Hindlimb muscle (tissue), 1 donor: ENCODE results near the gene PPP1R14D. TPM values are rescaled to one million over a fixed set of nuclear protein-coding genes. Genes with fewer than 3 reads are reported as not detected.

Experiments
- DNase-seq: peaks from one replicate; pipeline ENCODE4 v3.0.0-alpha.2; 2013
- polyA plus RNA-seq: library from polyadenylated mRNA; unstranded; fragments of 120-200 nt; gene quantifications from one replicate; pipeline ENCODE4 v1.2.1, GENCODE V29; 2013; ENCODE audit not compliant: insufficient read length

The PPP1R14D gene
- polyA plus RNA-seq, 1 donor = not detected

DNA sequence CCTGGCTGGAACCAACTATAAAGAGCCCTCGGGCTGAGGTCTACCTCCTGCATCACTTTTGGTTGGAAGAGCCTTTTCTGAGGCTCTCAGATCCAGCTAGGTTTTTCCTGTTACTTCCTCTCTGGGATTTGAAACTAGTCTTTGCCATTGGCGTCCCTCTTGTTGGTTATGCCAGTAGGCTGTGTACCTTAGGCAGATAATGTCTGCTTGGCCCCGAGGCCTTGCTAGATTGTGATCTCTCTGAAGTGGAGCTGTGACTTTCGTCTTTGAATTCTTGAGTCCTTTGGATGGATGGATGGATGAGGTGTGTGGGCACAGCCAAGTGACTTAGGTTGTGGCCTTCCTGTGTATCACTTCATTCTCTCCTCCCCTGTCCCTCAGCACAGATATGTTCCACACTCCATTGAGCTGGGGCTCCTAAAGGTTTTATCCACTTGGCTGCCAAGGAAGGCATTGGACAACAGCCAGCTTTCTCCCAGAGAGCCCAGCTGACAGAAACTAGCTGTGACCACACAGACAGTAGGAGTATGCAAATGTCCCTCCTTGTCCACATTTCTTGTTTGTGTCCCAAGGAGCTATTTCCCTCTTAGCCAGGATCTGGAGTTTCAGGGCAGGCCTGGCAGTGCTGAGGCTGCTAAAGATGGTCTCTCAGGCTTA is 13.3 kb downstream of the PPP1R14D start:
- DNase-seq = no peak

GRCh38 chr15:40812721-40813425 is 15.6 kb downstream of the PPP1R14D start:
- DNase-seq = no peak

DNA sequence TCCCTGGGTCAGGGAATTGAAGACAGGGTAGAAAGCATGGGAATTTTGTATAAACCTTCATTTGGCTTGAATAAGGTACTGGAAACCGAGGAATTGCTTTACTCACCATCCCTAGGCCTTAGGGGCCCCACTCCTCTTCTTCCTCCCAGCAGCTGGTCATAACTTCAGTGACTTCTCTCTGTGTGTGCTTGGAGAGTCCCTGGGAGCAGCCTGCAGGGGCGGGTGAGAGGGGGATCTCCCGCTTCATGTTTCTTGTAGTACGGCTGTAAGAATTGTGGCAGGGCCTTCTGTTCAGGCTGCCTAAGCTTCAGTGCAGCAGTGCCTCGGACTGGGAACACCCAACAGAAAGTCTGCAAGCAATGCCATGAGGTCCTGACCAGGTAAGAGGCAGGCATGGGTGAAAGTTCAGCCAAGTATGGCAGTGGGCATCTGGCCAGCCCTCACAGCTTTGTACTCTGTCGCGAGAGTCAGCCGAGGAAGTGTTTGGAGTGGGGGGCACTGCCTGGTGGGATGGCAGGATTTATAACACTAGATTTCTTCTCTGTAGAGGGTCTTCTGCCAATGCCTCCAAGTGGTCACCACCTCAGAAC is 19.6 kb downstream of the PPP1R14D start:
- DNase-seq = no peak

- no peak for DNase-seq
Observed at GRCh38 chr15:40807888-40808461, 20.5 kb downstream of the PPP1R14D start.

DNA sequence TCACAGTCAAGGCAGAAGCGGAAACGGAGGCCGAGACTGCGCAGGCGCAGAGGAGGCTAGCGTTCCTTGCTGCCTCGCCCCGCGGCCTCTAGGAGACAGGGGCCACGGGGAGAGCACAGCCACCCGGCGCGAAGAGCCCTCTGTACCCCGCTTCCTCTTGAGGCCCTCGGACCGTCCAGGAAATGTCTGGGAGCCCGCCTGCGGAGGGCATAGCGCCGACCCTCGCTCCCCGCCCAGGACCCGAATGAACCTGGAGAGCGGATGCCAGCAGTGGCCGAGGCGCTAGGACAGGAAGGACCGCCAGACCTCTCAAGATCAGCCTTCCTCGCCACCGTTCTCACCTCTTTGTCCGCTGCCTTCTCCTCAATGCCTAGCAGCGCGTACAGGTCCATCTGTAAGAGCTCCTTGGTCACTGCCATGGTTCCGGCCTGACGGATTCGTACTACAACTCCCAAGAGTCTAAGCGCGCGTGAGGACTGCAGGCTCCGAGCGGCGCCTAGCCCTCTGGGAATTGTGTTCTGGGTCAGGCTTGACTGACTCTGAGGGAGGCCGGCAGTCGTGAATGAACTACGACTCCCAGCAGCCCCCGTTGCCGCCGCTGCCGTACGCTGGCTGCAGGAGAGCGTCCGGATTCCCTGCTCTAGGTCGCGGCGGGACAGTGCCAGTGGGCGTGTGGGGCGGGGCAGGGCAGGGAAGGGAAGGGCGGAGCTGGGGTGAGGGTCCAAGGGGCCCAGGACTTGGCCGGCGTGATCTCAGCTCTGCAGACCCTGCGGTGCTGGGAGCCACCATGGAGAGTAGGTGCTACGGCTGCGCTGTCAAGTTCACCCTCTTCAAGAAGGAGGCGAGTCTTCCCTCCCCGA is 21.2 kb downstream of the PPP1R14D start, which contains the start of the genes DNAJC17 and ZFYVE19:
DNAJC17 (minus strand) TSS at position 446 of the 860 bp plus-strand sequence; CDS start at position 419, 27 bp downstream.
ZFYVE19 (plus strand) TSS at position 62 of the 860 bp plus-strand sequence; CDS start at position 563, 501 bp downstream.
- DNase-seq = peak; percentile 99

GRCh38 chr15:40806672-40807027 is 21.9 kb downstream of the PPP1R14D start:
- no peak for DNase-seq

GRCh38 chr15:40803688-40804087 is 24.8 kb downstream of the PPP1R14D start:
- no peak for DNase-seq

GRCh38 chr15:40803076-40803475 is 25.4 kb downstream of the PPP1R14D start:
- DNase-seq = no peak

- DNase-seq = no peak
Observed at GRCh38 chr15:40799523-40799922, 29.0 kb downstream of the PPP1R14D start.

- DNase-seq = no peak
Observed at GRCh38 chr15:40796512-40796911, 32.0 kb downstream of the PPP1R14D start.

GRCh38 chr15:40796041-40796440 is 32.5 kb downstream of the PPP1R14D start:
- DNase-seq = no peak

GRCh38 chr15:40793216-40793989 is 35.1 kb downstream of the PPP1R14D start:
- no peak for DNase-seq

DNA sequence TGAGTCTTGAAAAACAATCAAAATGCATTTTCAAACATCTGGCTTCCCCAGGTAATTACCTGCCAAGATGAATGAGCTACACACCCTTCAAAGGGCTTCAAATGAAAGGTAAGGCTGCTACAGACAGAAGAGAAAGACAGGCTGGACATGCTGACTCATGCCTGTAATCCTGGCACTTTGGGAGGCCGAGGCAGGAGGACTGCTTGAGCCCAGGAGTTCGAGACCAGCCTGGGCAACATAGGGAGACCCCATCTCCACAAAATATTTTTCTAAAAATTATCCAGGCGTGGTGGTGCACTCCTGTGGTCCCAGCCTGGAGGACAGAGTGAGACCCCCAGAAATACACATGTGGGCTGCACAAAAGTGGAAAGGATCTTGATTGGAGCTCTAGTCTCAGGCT is 36.1 kb downstream of the PPP1R14D start:
- DNase-seq = no peak

GRCh38 chr15:40790718-40791117 is 37.8 kb downstream of the PPP1R14D start:
- DNase-seq = no peak

- DNase-seq = no peak
Observed at GRCh38 chr15:40789999-40790398, 38.5 kb downstream of the PPP1R14D start.

- DNase-seq = no peak
Observed at GRCh38 chr15:40789119-40789518, 39.4 kb downstream of the PPP1R14D start.

DNA sequence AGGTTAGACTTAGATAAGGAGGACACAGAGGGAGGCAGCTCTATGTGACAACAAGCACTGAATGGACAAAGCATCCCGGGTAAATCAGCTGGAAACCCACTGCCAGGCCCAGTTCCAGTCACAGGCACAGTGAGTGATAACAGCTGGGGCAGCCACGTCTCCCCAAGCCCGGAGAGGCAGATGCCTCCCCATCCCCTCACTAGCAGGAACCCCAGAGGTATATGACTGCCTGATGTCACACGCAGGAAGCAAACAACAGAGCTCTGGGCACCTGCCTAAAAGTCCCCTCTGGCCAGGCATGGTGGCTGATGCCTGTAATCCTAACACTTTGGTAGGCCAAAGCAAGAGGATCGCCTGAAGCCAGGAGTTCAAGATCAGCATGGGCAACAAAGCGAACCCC is 40.5 kb downstream of the PPP1R14D start:
- no peak for DNase-seq

DNA sequence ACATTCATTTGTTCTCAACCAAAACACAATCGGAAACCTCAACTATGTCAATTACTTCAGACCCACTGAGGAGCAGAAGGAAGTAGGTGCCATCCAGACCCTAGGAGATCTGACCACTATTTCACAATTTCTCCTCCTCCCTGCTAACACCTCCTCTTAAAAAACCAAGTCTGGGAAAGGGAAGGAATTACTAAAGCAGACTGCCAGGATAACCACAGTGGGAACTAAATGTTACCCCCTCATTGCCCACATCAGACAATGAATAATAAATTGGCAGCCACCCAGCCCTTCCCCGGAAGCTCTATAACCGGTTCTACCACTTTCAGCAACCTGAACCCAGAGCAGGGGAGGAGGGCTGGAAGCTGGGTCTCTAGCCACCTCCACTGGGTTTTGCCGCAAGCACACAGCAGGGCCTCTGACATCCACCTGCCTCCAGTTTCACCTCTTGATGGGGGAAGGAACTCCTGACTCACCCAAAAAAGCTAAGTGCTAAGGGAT is 41.1 kb downstream of the PPP1R14D start:
- no peak for DNase-seq

- no peak for DNase-seq
Observed at GRCh38 chr15:40785814-40786213, 42.7 kb downstream of the PPP1R14D start.

DNA sequence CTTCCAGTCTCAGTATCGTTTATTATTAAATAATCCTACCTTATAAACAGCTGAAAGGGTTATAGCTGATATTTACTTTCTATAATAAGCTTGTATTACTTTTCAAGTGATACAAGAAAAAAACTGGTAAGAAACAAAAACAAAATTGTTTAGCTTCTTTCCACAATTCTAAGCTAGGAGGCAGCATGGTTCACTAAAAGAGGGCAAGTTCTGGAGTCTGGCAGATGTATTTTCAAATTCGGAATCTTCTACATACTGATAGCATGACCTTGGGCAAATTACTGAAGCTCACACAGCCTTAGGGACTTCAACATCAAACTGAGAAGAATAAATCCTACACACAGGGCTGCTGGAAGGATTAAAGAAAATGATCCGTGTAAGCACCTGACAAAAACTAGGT is 43.3 kb downstream of the PPP1R14D start:
- DNase-seq = no peak

GRCh38 chr15:40782609-40783227 is 45.8 kb downstream of the PPP1R14D start:
- no peak for DNase-seq
